Chondrocyte (in vitro differentiated cells): ENCODE data around the gene PDLIM5. TPM values are rescaled to one million over a fixed set of nuclear protein-coding genes. Genes with fewer than 3 reads are reported as not detected.

Experiments
- DNase-seq: peaks from one replicate; pipeline ENCODE4 v3.0.0; 2021; ENCODE audit warnings: mixed read lengths, low spot score
- H3K27ac Mint-ChIP-seq: one replicate; pipeline ENCODE4 v1.8.0; 2021; ENCODE audit warnings: mild to moderate bottlenecking, moderate library complexity, mixed read lengths; ENCODE audit not compliant: unreplicated experiment
- H3K27me3 Mint-ChIP-seq: 2 replicates; pipeline ENCODE4 v1.8.0; 2021; ENCODE audit warnings: low read depth, mixed read lengths
- H3K36me3 Mint-ChIP-seq: 2 replicates; pipeline ENCODE4 v1.8.0; 2021; ENCODE audit warnings: low read depth, mixed read lengths
- H3K4me1 Mint-ChIP-seq: 2 replicates; pipeline ENCODE4 v1.8.0; 2021; ENCODE audit warnings: low read depth, mild to moderate bottlenecking, mixed read lengths
- H3K4me3 Mint-ChIP-seq: one replicate; pipeline ENCODE4 v1.8.0; 2021; ENCODE audit warnings: mild to moderate bottlenecking, moderate library complexity, mixed read lengths; ENCODE audit not compliant: unreplicated experiment
- H3K9me3 Mint-ChIP-seq: 2 replicates; pipeline ENCODE4 v1.8.0; 2021; ENCODE audit warnings: low read depth, mixed read lengths
- CTCF ChIP-seq: fragments of 200-600 bp; sonication (generic); IDR thresholded peaks from 2 replicates; pipeline ENCODE4 v1.5.0; 2021; ENCODE audit warnings: antibody characterized with exemption, mild to moderate bottlenecking, moderate library complexity
- total RNA-seq: library from RNA; stranded (reverse); gene quantifications from 3 replicates; pipeline ENCODE4 v1.2.1, GENCODE V29; 2021

The PDLIM5 gene
- total RNA-seq, 1 donor from 2014 or later: 329 TPM

- Mint-ChIP-seq H3K27me3 (no peaks in the 10 kb centered on the region), H3K27ac (peak overlapping the region; percentile 95)
Observed at GRCh38 chr4:94519925-94520789, 68.4 kb downstream of the PDLIM5 start.

GRCh38 chr4:94523033-94523580 lies 71.4 kb downstream of the PDLIM5 start:
- no peak overlapping the region for H3K4me3 Mint-ChIP-seq
- no peak for DNase-seq
- no peaks in the 10 kb centered on the region for H3K9me3 Mint-ChIP-seq
- peaks cover 91% of the 10 kb centered on the region for H3K4me1 Mint-ChIP-seq
- no peaks in the 10 kb centered on the region for H3K27me3 Mint-ChIP-seq
- H3K36me3 Mint-ChIP-seq: peaks cover 15% of the 10 kb centered on the region
- H3K27ac Mint-ChIP-seq: peak overlapping the region; percentile 76
- no peak for TF ChIP-seq CTCF

More at GRCh38 chr4:94519925-94520789, 68.4 kb downstream of the PDLIM5 start:
- H3K4me3 Mint-ChIP-seq: no peak overlapping the region
- H3K4me1 Mint-ChIP-seq: peaks cover 91% of the 10 kb centered on the region
- no peaks in the 10 kb centered on the region for H3K9me3 Mint-ChIP-seq
- TF ChIP-seq CTCF: no peak
- no peak for DNase-seq
- H3K36me3 Mint-ChIP-seq: peaks cover 8% of the 10 kb centered on the region

- no peak for DNase-seq
- Mint-ChIP-seq H3K9me3 (no peaks in the 10 kb centered on the region), H3K27ac (peak overlapping the region; percentile 50), H3K4me3 (no peak overlapping the region), H3K36me3 (peaks cover 18% of the 10 kb centered on the region), H3K27me3 (no peaks in the 10 kb centered on the region), H3K4me1 (peaks cover 92% of the 10 kb centered on the region)
- no peak for TF ChIP-seq CTCF
Observed at GRCh38 chr4:94523617-94524016, 71.9 kb downstream of the PDLIM5 start.

- Mint-ChIP-seq H3K36me3 (peaks cover 15% of the 10 kb centered on the region), H3K4me1 (peaks cover 89% of the 10 kb centered on the region), H3K27me3 (no peaks in the 10 kb centered on the region), H3K9me3 (no peaks in the 10 kb centered on the region), H3K4me3 (peak overlapping the region; percentile 31), H3K27ac (peak overlapping the region; percentile 78)
- no peak for DNase-seq
- no peak for TF ChIP-seq CTCF
Observed at GRCh38 chr4:94525993-94526728, 74.4 kb downstream of the PDLIM5 start.

GRCh38 chr4:94527556-94528233 lies 76.0 kb downstream of the PDLIM5 start:
- Mint-ChIP-seq H3K27ac (peak overlapping the region; percentile 78), H3K27me3 (no peaks in the 10 kb centered on the region), H3K4me1 (peaks cover 93% of the 10 kb centered on the region), H3K9me3 (no peaks in the 10 kb centered on the region), H3K36me3 (peaks cover 15% of the 10 kb centered on the region), H3K4me3 (no peak overlapping the region)
- DNase-seq: no peak
- no peak for TF ChIP-seq CTCF
